Esophagus muscularis mucosa (tissue), 3 donors: ENCODE results near the gene EML6.

Source experiments
- CTCF ChIP-seq, 3 experiments: fragments of 200-600 bp in 2 of 3; fragments of 450-650 bp in 1 of 3; sonication (generic) in 2 of 3; IDR thresholded peaks; one replicate each; pipeline ENCODE4 v1.5.1; 2017 to 2019; ENCODE audit warnings: antibody characterized with exemption in 3 of 3, mild to moderate bottlenecking in 2 of 3, moderate library complexity in 1 of 3
- POLR2A ChIP-seq: fragments of 450-650 bp; IDR thresholded peaks from one replicate; pipeline ENCODE4 v1.6.1; 2017; ENCODE audit warnings: antibody characterized with exemption, moderate library complexity, mild to moderate bottlenecking, low read depth
- POLR2AphosphoS5 ChIP-seq, 2 donors: sonication (generic); formaldehyde crosslinking; IDR thresholded peaks; one replicate each; pipeline ENCODE4 v1.6.1; 2017; ENCODE audit warnings: antibody characterized with exemption in 2 of 2

GRCh38 chr2:54894467-54894866 is 171.0 kb downstream of the EML6 start:
- no peak for TF ChIP-seq CTCF (IDR thresholded peaks at IDR 0.05)
- TF ChIP-seq POLR2A, result no peak
- TF ChIP-seq POLR2AphosphoS5 (IDR thresholded peaks at IDR 0.05), result no peak
